ENCODE data around the gene DCDC2B. TPM values are rescaled to one million over a fixed set of nuclear protein-coding genes. Genes with fewer than 3 reads are reported as not detected.
"Not testable (repeated sequence)": the region's sequence is repeated elsewhere in the genome, so short reads cannot be mapped to it uniquely, and the experiment has no call there.

The DCDC2B gene
- total RNA-seq, 1 donor from 2014 or later, result not detected

GRCh38 chr1:32247983-32248889 lies 39.3 kb downstream of the DCDC2B start:
- peak; percentile 95 for DNase-seq (ENCODE audit: missing footprints)
- intact Hi-C loops (cut with DNase I), result loop anchor here (5.0 kb wide), 1 partner anchor 44 kb away; the partner anchor contains the start of gene HDAC1

GRCh38 chr1:32249831-32250525 lies 41.1 kb downstream of the DCDC2B start:
- no peak for ATAC-seq
- intact Hi-C loops (cut with DNase I), result loop anchor here (5.0 kb wide), 2 partner anchors 42 to 62 kb away; partner anchors contain the start of gene HDAC1
- no peak for DNase-seq (ENCODE audit: missing footprints)

More at GRCh38 chr1:32247983-32248889, 39.3 kb downstream of the DCDC2B start:
- peak; percentile 75 for ATAC-seq

- ATAC-seq, result no peak
- intact Hi-C loops (cut with DNase I), result loop anchor here (5.0 kb wide), 1 partner anchor 61 kb away; no protein-coding TSS in a partner anchor
- DNase-seq (ENCODE audit: missing footprints), result no peak
Measured at GRCh38 chr1:32250893-32251716, 42.2 kb downstream of the DCDC2B start, which contains the start of gene LCK. Gene LCK, plus strand, starts transcription at chr1:32251265. Its CDS starts 23,065 bp downstream, at chr1:32274330.

DNA sequence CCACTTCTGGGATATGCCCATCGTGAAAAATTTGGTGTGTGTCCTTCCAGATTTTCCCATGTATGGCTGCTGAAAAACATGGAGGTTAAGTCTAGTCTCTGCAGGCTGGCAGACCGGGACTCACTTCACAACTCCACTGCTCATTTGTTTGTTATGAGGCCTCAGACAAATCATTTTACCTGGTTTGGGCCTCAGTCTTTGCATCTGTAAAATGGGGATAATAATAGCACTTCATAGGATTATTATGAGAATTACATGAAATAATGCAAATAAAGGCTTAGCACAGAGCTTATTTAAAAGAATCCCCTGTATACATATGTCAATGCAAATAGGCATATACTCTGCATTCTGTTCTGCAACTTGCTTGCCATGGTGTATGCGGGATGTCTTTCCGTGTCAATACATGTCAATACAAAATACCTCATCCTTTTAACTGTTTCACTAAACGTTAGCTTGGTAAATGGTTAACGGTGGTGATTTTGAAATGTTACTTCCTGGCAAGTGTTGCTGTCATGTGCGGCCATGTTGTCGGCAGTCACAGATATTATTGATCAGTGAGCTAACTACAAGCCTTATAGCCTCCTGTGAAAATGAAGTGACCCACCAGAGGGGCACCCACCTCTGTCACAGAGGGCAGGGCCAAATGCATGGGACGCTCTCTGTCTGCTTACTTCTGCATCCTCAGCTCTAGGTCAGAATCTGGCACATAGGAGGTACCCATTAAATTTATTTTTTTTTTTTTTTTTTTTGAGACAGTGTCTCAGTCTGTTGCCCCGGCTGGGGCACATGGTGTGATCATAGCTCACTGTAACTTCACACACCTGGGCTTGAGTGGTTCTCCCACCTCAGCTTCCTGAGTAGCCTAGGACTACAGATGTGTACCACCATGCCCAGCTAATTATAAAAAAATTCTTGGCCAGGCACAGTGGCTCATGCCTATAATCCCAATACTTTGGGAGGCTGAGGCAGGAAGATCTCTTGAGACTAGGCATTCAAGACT lies 46.5 kb downstream of the DCDC2B start:
- ATAC-seq (no peak), DNase-seq (ENCODE audit: missing footprints) (no peak)
- intact Hi-C loops (cut with DNase I), result no loop called here

DNA sequence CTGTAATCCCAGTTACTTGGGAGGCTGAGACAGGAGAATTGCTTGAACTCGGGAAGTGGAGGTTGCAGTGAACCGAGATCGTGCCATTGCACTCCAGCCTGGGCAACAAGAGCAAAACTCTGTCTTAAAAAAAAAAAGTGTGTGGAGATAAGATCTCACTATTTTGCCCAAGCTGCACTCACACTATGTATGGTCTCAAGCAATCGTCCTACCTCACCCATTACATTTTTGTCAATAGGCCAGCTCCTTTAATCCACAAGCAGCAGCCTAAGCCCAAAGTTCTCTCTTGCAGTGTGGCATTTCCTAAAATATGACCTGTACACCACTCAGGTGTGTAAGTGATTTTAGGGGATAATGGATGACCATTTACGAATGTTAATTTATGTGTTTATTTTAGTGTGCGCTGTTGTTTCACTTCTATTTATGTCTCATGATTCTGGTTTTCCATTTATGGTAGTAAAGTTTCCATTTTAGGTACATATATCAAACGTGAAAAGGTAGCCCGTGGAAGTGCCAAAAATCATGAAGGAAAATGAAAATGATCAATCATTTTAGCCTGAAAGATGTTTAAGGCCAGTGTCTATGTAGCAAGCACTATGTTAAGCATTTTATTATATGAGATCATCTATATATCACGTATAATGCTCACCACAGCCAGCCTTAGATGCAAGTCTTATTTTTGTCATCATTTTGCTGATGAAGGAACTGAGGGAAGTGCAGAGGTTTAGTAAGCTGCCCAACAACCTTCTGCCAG lies 47.8 kb downstream of the DCDC2B start:
- ATAC-seq (no peak), DNase-seq (ENCODE audit: missing footprints) (no peak)
- intact Hi-C loops (cut with DNase I), result no loop called here

DNA sequence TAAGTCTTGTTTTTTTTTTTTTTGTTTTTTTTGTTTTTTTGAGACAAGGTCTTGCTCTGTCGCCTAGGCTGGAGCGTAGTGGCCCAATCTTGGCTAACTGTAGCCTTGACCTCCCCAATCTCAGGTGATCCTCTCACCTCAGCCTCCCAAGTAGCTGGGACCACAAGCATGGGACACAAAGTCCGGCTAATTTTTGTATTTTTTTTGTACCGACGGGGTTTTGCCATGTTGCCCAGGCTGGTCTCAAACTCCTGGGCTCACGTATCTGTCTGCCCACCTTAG lies 48.3 kb downstream of the DCDC2B start:
- DNase-seq (ENCODE audit: missing footprints), result no peak
- intact Hi-C loops (cut with DNase I), result no loop called here
- ATAC-seq, result no peak

DNA sequence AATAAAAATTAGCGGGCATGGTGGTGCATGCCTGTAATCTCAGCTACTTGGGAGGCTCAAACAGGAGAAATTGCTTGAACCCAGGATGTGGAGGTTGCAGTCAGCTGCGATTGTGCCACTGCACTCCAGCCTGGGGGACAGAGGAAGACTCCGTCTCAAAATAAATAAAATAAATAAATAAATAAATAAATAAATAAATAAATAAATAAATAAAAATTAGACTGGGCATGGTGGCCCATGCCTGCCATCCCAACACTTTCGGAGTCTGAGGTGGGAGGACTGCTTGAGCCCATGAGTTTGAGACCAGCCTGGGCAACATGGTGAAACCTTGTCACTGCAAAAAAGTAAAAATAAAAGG lies 54.3 kb downstream of the DCDC2B start:
- DNase-seq (ENCODE audit: missing footprints); intact Hi-C loops (cut with DNase I); ATAC-seq: not testable (repeated sequence)

GRCh38 chr1:32263744-32264143 lies 54.9 kb downstream of the DCDC2B start:
- intact Hi-C loops (cut with DNase I), result no loop called here
- no peak for ATAC-seq

More at GRCh38 chr1:32263744-32264143, 54.9 kb downstream of the DCDC2B start:
- DNase-seq (ENCODE audit: missing footprints), result no peak

Other genes starting within 250 kb of the DCDC2B start
- 59.6 TPM for gene KHDRBS1, start 195.2 kb upstream of the DCDC2B start, total RNA-seq
- 7.1 TPM for gene TMEM39B, start 136.2 kb upstream of the DCDC2B start, total RNA-seq
- 70.3 TPM for gene KPNA6, start 101.0 kb upstream of the DCDC2B start, total RNA-seq
- 17.4 TPM for gene TXLNA, start 29.4 kb upstream of the DCDC2B start, total RNA-seq
- gene CCDC28B, start 8.5 kb upstream of the DCDC2B start, total RNA-seq, result 25.8 TPM
- gene IQCC, start 3.4 kb upstream of the DCDC2B start, total RNA-seq, result 0.81 TPM
- 8.8 TPM for gene TMEM234, start 13.3 kb downstream of the DCDC2B start, total RNA-seq
- 108 TPM for gene EIF3I, start 13.3 kb downstream of the DCDC2B start, total RNA-seq
- gene FAM167B, start 38.1 kb downstream of the DCDC2B start, total RNA-seq, result 10.5 TPM
- 0.57 TPM for gene LCK, start 42.2 kb downstream of the DCDC2B start, total RNA-seq
- gene HDAC1, start 83.0 kb downstream of the DCDC2B start, total RNA-seq, result 40.6 TPM
- gene MARCKSL1, start 127.1 kb downstream of the DCDC2B start, total RNA-seq, result 28.5 TPM
- gene FAM229A, start 153.4 kb downstream of the DCDC2B start, total RNA-seq, result 2.4 TPM
- gene TSSK3, start 153.4 kb downstream of the DCDC2B start, total RNA-seq, result 1.2 TPM
- gene BSDC1, start 185.4 kb downstream of the DCDC2B start, total RNA-seq, result 41.8 TPM